Stimulated activated CD4-positive, alpha-beta T cell treated with anti-CD3 and anti-CD28 coated beads, TNF-alpha, amount 100 ng/mL, for 48 hours (primary cell): ENCODE measurements around the gene RERE.

Experiments
- DNase-seq, 3 donors: peaks; one replicate each; pipeline ENCODE4 v3.0.0-alpha.2; 2020; ENCODE audit warnings: low read depth in 3 of 3

The RERE gene

GRCh38 chr1:8667869-8668594 lies 149.4 kb downstream of the RERE start:
- no peak for DNase-seq

- no peak for DNase-seq
Observed at GRCh38 chr1:8666389-8667167, 150.9 kb downstream of the RERE start.

- no peak for DNase-seq
Observed at GRCh38 chr1:8665833-8666232, 151.6 kb downstream of the RERE start.

- no peak for DNase-seq
Observed at GRCh38 chr1:8664887-8665286, 152.6 kb downstream of the RERE start.

GRCh38 chr1:8663915-8664329 lies 153.5 kb downstream of the RERE start:
- DNase-seq = no peak

GRCh38 chr1:8663090-8663802 lies 154.2 kb downstream of the RERE start:
- no peak for DNase-seq

GRCh38 chr1:8662380-8663072 lies 154.9 kb downstream of the RERE start:
- DNase-seq = no peak

GRCh38 chr1:8661185-8662110 lies 156.0 kb downstream of the RERE start:
- DNase-seq = peak in 2 of 3 donors; percentile 29 to 47

- no peak for DNase-seq
Observed at GRCh38 chr1:8660411-8660828, 157.0 kb downstream of the RERE start.

- DNase-seq = no peak
Observed at GRCh38 chr1:8659593-8659992, 157.8 kb downstream of the RERE start.

GRCh38 chr1:8653878-8654277 lies 163.6 kb downstream of the RERE start:
- DNase-seq = no peak

- DNase-seq = no peak
Observed at GRCh38 chr1:8652467-8653046, 164.9 kb downstream of the RERE start.

GRCh38 chr1:8651962-8652361 lies 165.5 kb downstream of the RERE start:
- DNase-seq = no peak

- no peak for DNase-seq
Observed at GRCh38 chr1:8651236-8651890, 166.1 kb downstream of the RERE start.

GRCh38 chr1:8649875-8650274 lies 167.6 kb downstream of the RERE start:
- no peak for DNase-seq

GRCh38 chr1:8649027-8649426 lies 168.4 kb downstream of the RERE start:
- no peak for DNase-seq

- DNase-seq = no peak
Observed at GRCh38 chr1:8646996-8647395, 170.4 kb downstream of the RERE start.

- DNase-seq = no peak
Observed at GRCh38 chr1:8646189-8646588, 171.3 kb downstream of the RERE start.

GRCh38 chr1:8643542-8644536 lies 173.6 kb downstream of the RERE start:
- no peak for DNase-seq
